Lung (tissue), 12 donors: ENCODE results near the gene C3orf18. TPM values are rescaled to one million over a fixed set of nuclear protein-coding genes. Genes with fewer than 3 reads are reported as not detected.
A peak's percentile ranks its signal among the peaks of the same experiment; 100 is the strongest.

Experiments used
- ATAC-seq: fragments of 200-7000 bp; cut with Tn5 transposase; one replicate; pipeline ENCODE4 v1.9.1; 2020; ENCODE audit warnings: moderate number of reproducible peaks; ENCODE audit not compliant: insufficient read depth, low FRiP score
- DNase-seq, 3 donors: peaks; one replicate each; pipeline ENCODE4 v3.0.0-alpha.2; 2013 to 2017
- H3K27ac ChIP-seq, 2 donors: one replicate each; pipeline ENCODE4 v1.5.1; 2013; ENCODE audit warnings: mild to moderate bottlenecking in 2 of 2, moderate library complexity in 2 of 2, control low read depth in 1 of 2, inconsistent platforms in 1 of 2, low read depth in 1 of 2, low read length in 1 of 2
- H3K27me3 ChIP-seq, 3 donors: one replicate each; pipeline ENCODE4 v1.5.1; 2013; ENCODE audit warnings: low read length in 2 of 3; ENCODE audit not compliant: control insufficient read depth in 3 of 3, insufficient read depth in 3 of 3
- H3K36me3 ChIP-seq, 4 donors: one replicate each; pipeline ENCODE4 v1.5.1; 2013; ENCODE audit warnings: low read length in 4 of 4, mild to moderate bottlenecking in 1 of 4, moderate library complexity in 1 of 4; ENCODE audit not compliant: control insufficient read depth in 4 of 4, insufficient read depth in 4 of 4
- H3K4me1 ChIP-seq, 5 donors: one replicate each; pipeline ENCODE4 v1.5.1; 2013; ENCODE audit warnings: low read length in 5 of 5, mild to moderate bottlenecking in 2 of 5, moderate library complexity in 1 of 5; ENCODE audit not compliant: control insufficient read depth in 5 of 5, insufficient read depth in 5 of 5
- H3K4me3 ChIP-seq: one replicate; pipeline ENCODE4 v1.5.1; 2013; ENCODE audit warnings: mild to moderate bottlenecking, control low read depth, moderate library complexity
- H3K9ac ChIP-seq, 2 donors: one replicate each; pipeline ENCODE4 v1.5.1; 2013; ENCODE audit warnings: low read length in 2 of 2, control low read depth in 1 of 2; ENCODE audit not compliant: insufficient read depth in 1 of 2
- H3K9me3 ChIP-seq, 4 donors: one replicate each; pipeline ENCODE4 v1.5.1; 2013; ENCODE audit warnings: low read length in 3 of 4, mild to moderate bottlenecking in 1 of 4, moderate library complexity in 1 of 4; ENCODE audit not compliant: control insufficient read depth in 4 of 4, insufficient read depth in 3 of 4
- CTCF ChIP-seq: IDR thresholded peaks from 2 replicates; pipeline ENCODE4 v1.5.1; 2012; ENCODE audit warnings: mild to moderate bottlenecking; ENCODE audit errors: control extremely low read depth, extremely low read depth
- WGBS, 2 donors: extraction: QIAGEN DNeasy Blood & Tissue Kit; methylation state at CpG; one replicate each; pipeline ENCODE4 v1.1.7; 2013; 5-methylcytosine and 5-hydroxymethylcytosine counted together
- polyA plus RNA-seq, 2 donors: library from polyadenylated mRNA; stranded (reverse); fragments of 200-250 nt; gene quantifications; one replicate each; pipeline ENCODE4 v1.2.1, GENCODE V29; 2013
- total RNA-seq, 2 donors: library from RNA; depleted of rRNA in 1 of 2; stranded (reverse); fragments of >200 nt in 1 of 2; gene quantifications; one replicate each; pipeline ENCODE4 v1.2.1, GENCODE V29; 2014 to 2021
- donor health status: control.
- donor health status: control.
- donor health status: Bipolar disorder and iron deficiency.
- donor health status: healthy.
- donor health status: DM: yes; HTN: yes; CAD: no.

The C3orf18 gene
- total and polyA plus RNA-seq, 4 donors = 2.7 to 7.0 (median 4.5) TPM

- H3K9me3 ChIP-seq = no peaks in the 10 kb centered on the region
- H3K4me1 ChIP-seq = peaks cover 0 to 23% (median 0%) of the 10 kb centered on the region in 5 donors
- peak overlapping the region; percentile 72 to 83 for H3K27ac ChIP-seq
- WGBS, 2 donors = 87 to 89% methylated on average over 6 of the region's 6 CpGs
- TF ChIP-seq CTCF = no peak
- ATAC-seq (no peak), DNase-seq (no peak)
- peaks cover 0 to 5% (median 2%) of the 10 kb centered on the region in 4 donors for H3K36me3 ChIP-seq
- H3K27me3 ChIP-seq = no peaks in the 10 kb centered on the region
- H3K9ac ChIP-seq = no peak overlapping the region
- no peak overlapping the region for H3K4me3 ChIP-seq
Observed at GRCh38 chr3:50585919-50586762, 18.6 kb upstream of the C3orf18 start.

GRCh38 chr3:50584391-50584790 is 16.8 kb upstream of the C3orf18 start:
- H3K9ac ChIP-seq = no peak overlapping the region
- H3K4me1 ChIP-seq = peaks cover 0 to 20% (median 0%) of the 10 kb centered on the region in 5 donors
- H3K9me3 ChIP-seq = no peaks in the 10 kb centered on the region
- no peaks in the 10 kb centered on the region for H3K27me3 ChIP-seq
- WGBS, 2 donors = 29 to 43% methylated on average over 2 of the region's 2 CpGs
- H3K36me3 ChIP-seq = peaks cover 0 to 18% (median 3%) of the 10 kb centered on the region in 4 donors
- TF ChIP-seq CTCF = no peak
- no peak overlapping the region for H3K4me3 ChIP-seq
- ATAC-seq (no peak), DNase-seq (no peak)
- H3K27ac ChIP-seq = peak overlapping the region; percentile 72 to 83

GRCh38 chr3:50583897-50584296 is 16.4 kb upstream of the C3orf18 start:
- peak in 1 of 3 donors; percentile 52 for DNase-seq

More at GRCh38 chr3:50583897-50584296, 16.4 kb upstream of the C3orf18 start:
- 65 to 74% methylated on average over 6 of the region's 6 CpGs for WGBS, 2 donors
- Histone ChIP-seq H3K27me3 (no peaks in the 10 kb centered on the region), H3K9me3 (no peaks in the 10 kb centered on the region), H3K27ac (peak overlapping the region; percentile 82 to 91), H3K9ac (no peak overlapping the region), H3K4me3 (no peak overlapping the region), H3K36me3 (peaks cover 0 to 18% (median 7%) of the 10 kb centered on the region in 4 donors), H3K4me1 (peaks cover 0 to 20% (median 0%) of the 10 kb centered on the region in 5 donors)
- peak; percentile 51 for ATAC-seq
- TF ChIP-seq CTCF = no peak
